Psoas muscle (tissue), 8 donors: Measurements from ENCODE around the gene NHEJ1. TPM values are rescaled to one million over a fixed set of nuclear protein-coding genes. Genes with fewer than 3 reads are reported as not detected.
A peak's percentile ranks its signal among the peaks of the same experiment; 100 is the strongest.

Source experiments
- ATAC-seq, 4 donors: fragments of 200-7000 bp; cut with Tn5 transposase; one replicate each; pipeline ENCODE4 v1.9.1; 2020; ENCODE audit warnings: moderate library complexity in 3 of 4, mild to moderate bottlenecking in 2 of 4
- DNase-seq, 2 donors: peaks; one replicate each; pipeline ENCODE4 v3.0.0-alpha.2; 2020
- H3K27ac ChIP-seq: fragments of 200-600 bp; one replicate; pipeline ENCODE4 v1.8.0; 2022
- H3K27me3 ChIP-seq, 3 donors: fragments of 200-600 bp in 1 of 3; one replicate each; pipeline versions ENCODE4 v1.6.1 to v1.8.0; 2013 to 2022; ENCODE audit warnings: low read length in 2 of 3, mild to moderate bottlenecking in 2 of 3, moderate library complexity in 1 of 3; ENCODE audit not compliant: insufficient read depth in 3 of 3
- H3K36me3 ChIP-seq, 2 donors: fragments of 200-600 bp in 1 of 2; one replicate each; pipeline versions ENCODE4 v1.6.1 to v1.8.0; 2013 to 2022; ENCODE audit warnings: low read depth in 1 of 2, mild to moderate bottlenecking in 1 of 2, moderate library complexity in 1 of 2; ENCODE audit not compliant: insufficient read depth in 1 of 2
- H3K4me1 ChIP-seq: fragments of 200-600 bp; one replicate; pipeline ENCODE4 v1.8.0; 2022
- H3K4me3 ChIP-seq: fragments of 200-600 bp; one replicate; pipeline ENCODE4 v1.8.0; 2022; ENCODE audit warnings: mild to moderate bottlenecking
- H3K9me3 ChIP-seq: fragments of 200-600 bp; one replicate; pipeline ENCODE4 v1.8.0; 2022
- WGBS, 3 donors: extraction: QIAGEN DNeasy Blood & Tissue Kit; methylation state at CpG; one replicate each; pipeline versions ENCODE4 v1.1.6 to v1.1.7; 2013; 5-methylcytosine and 5-hydroxymethylcytosine counted together
- intact Hi-C, 2 donors: fragments of 100-400 bp; cut with DNase I; formaldehyde crosslinking; loops; one replicate each; pipeline versions ENCODE4 v1.11.0 to v1.14.2; 2022
- polyA plus RNA-seq, 3 donors: library from polyadenylated mRNA; stranded (reverse); fragments of 200-250 nt; gene quantifications; one replicate each; pipeline ENCODE4 v1.2.3, GENCODE V29; 2013
- total RNA-seq, 4 donors: library from RNA; stranded (reverse); fragmentation: NEBNext Ultra II Directional in 2 of 4; extraction: Animal tissue kit (Norgen Biotek cat#: 25700) in 2 of 4; gene quantifications; one replicate each; pipeline versions ENCODE4 v1.2.1 to v1.2.4, GENCODE V29; 2021 to 2023
- TF ChIP-seq, protein P1 (sequence below): fragments of 200-600 bp; IDR thresholded peaks from one replicate; pipeline ENCODE4 v1.8.0; 2022; ENCODE audit warnings: antibody characterized with exemption
- donor health status: healthy with polysubstance abuse.
- donor health status: DM: no; HTN: no; CAD: no; lungs with moderate emphysema.
- donor health status: Bipolar disorder and iron deficiency.
- donor health status: healthy.
- donor health status: DM: yes; HTN: yes; CAD: no.
- donor health status: DM: no; HTN: no; CAD: no.
- donor health status: DM: no; HTN: no; CAD: no.
- donor health status: DM: yes; HTN: yes; CAD: no.

NHEJ1 gene
- total and polyA plus RNA-seq, 7 donors, result 10.7 to 20.5 (median 14.4) TPM

DNA sequence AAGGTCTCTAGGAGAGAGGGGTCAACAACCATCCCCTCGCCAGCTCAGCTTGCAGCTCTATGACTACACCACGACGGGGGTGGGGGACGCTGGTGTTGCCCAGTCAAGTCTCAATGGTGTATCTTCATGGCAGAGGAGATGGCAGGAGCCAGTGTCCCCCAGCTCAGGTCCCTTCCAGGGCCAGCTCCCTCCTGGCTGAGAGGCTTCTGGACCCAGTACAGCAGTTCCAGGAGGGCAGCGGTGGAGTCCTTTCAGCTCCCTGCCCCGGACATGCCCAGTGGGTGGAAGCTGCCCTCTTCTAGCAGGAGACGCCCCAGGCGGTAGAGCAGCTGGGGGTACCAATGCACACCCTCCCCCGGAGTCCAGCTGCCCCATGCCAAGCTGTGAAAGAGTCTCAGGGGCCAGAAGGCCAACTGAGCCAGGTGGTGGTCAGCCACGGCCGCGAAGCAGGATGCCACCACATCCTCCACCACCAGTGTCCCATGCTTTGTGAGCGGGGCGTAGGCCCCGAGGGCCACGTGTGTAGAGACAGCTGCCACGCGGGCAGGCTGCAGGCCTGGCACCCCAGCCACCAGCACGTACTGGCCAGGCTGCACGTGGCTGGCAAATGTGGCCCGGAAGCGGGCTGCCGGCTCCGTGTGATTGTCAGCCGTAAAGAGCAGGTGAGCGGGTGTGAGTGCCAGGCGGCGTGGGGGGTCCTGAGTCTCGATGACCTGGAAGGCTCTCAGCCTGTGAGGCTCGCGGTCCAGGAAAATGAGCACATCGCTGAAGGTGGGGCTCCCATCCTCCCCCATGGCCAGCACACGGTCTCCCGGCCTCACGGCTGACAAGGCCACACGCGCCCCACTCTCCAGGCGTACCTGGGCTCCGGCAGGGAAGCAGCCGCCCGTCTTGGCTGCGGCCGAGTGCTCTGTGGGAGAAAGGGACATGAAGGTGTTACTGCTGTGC lies 105.4 kb downstream of the NHEJ1 start:
- Histone ChIP-seq H3K27me3 (peaks cover 0 to 63% (median 18%) of the 10 kb centered on the region in 3 donors), H3K27ac (no peak overlapping the region), H3K4me1 (peaks cover 28% of the 10 kb centered on the region), H3K9me3 (no peaks in the 10 kb centered on the region), H3K36me3 (no peaks in the 10 kb centered on the region), H3K4me3 (no peak overlapping the region)
- DNase-seq, result no peak
- ATAC-seq, result no peak
- intact Hi-C loops, result loop anchor here (10.0 kb wide), 1 partner anchor 250 kb away; the partner anchor contains the start of gene PTPRN (in 2 of the 2)
- TF ChIP-seq, protein P1, sequence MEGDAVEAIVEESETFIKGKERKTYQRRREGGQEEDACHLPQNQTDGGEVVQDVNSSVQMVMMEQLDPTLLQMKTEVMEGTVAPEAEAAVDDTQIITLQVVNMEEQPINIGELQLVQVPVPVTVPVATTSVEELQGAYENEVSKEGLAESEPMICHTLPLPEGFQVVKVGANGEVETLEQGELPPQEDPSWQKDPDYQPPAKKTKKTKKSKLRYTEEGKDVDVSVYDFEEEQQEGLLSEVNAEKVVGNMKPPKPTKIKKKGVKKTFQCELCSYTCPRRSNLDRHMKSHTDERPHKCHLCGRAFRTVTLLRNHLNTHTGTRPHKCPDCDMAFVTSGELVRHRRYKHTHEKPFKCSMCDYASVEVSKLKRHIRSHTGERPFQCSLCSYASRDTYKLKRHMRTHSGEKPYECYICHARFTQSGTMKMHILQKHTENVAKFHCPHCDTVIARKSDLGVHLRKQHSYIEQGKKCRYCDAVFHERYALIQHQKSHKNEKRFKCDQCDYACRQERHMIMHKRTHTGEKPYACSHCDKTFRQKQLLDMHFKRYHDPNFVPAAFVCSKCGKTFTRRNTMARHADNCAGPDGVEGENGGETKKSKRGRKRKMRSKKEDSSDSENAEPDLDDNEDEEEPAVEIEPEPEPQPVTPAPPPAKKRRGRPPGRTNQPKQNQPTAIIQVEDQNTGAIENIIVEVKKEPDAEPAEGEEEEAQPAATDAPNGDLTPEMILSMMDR, result no peak
- 79 to 85% (median 81%) methylated on average over 40 to 43 of the region's 43 CpGs for WGBS, 3 donors

- H3K27me3 ChIP-seq, result peaks cover 0 to 50% (median 5%) of the 10 kb centered on the region in 3 donors
- no peak overlapping the region for H3K4me3 ChIP-seq
- intact Hi-C loops, result no loop called here
- TF ChIP-seq, protein P1, result no peak
- H3K4me1 ChIP-seq, result no peaks in the 10 kb centered on the region
- DNase-seq, result no peak
- WGBS, 3 donors, result 61 to 72% (median 71%) methylated on average over 6 of the region's 6 CpGs
- no peak overlapping the region for H3K27ac ChIP-seq
- no peaks in the 10 kb centered on the region for H3K9me3 ChIP-seq
- ATAC-seq, result no peak
- no peaks in the 10 kb centered on the region for H3K36me3 ChIP-seq
These were observed 111.3 kb downstream of the NHEJ1 start for GRCh38 chr2:219049282-219049681.

GRCh38 chr2:219045937-219046550 lies 114.6 kb downstream of the NHEJ1 start:
- DNase-seq (no peak), ATAC-seq (peak in 1 of 4 donors; percentile 37)
- peaks cover 4% of the 10 kb centered on the region for H3K4me1 ChIP-seq
- peaks cover 0 to 72% (median 9%) of the 10 kb centered on the region in 3 donors for H3K27me3 ChIP-seq
- no peak overlapping the region for H3K4me3 ChIP-seq
- 2% methylated on average over 6 of the region's 6 CpGs for WGBS, 3 donors
- TF ChIP-seq, protein P1, result no peak
- H3K36me3 ChIP-seq, result no peaks in the 10 kb centered on the region
- no peak overlapping the region for H3K27ac ChIP-seq
- intact Hi-C loops, result no loop called here
- no peaks in the 10 kb centered on the region for H3K9me3 ChIP-seq

DNA sequence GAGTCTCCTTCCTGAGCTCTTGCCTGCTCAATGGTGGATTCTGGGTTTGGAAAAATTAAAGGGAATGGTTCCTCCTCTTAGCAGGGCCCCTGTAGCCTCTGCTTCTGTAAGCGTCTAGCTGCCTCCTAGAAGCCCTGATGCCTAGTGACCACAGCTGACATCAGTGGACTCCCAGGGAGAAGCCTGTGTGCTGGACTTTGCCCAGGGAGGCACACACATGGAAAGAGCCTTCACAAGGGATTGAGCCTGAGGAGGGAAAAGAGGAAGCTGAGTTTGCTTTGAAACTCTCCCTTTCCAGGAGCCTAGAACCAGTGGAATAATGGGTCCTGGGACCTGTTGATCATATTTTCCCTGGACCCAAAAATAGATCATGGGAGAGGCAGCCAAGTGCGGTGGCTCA lies 117.9 kb downstream of the NHEJ1 start:
- TF ChIP-seq, protein P1, result no peak
- H3K9me3 ChIP-seq, result no peaks in the 10 kb centered on the region
- DNase-seq, result no peak
- H3K4me3 ChIP-seq, result no peak overlapping the region
- H3K4me1 ChIP-seq, result peaks cover 5% of the 10 kb centered on the region
- intact Hi-C loops, result no loop called here
- no peak overlapping the region for H3K27ac ChIP-seq
- H3K36me3 ChIP-seq, result no peaks in the 10 kb centered on the region
- no peak for ATAC-seq
- 74 to 81% (median 80%) methylated on average over 2 of the region's 2 CpGs for WGBS, 3 donors
- H3K27me3 ChIP-seq, result peaks cover 2 to 76% (median 9%) of the 10 kb centered on the region in 3 donors
